SK-N-SH (cell line): ENCODE results near the gene LSM14B.

Experiments
- EZH2phosphoT487 ChIP-seq: fragments of 200-600 bp; sonication (generic); IDR thresholded peaks from 2 replicates; pipeline ENCODE4 v1.6.1; 2017; ENCODE audit warnings: low read depth, mixed run types, mild to moderate bottlenecking, antibody characterized with exemption, moderate library complexity, borderline replicate concordance
- GABPA ChIP-seq: IDR thresholded peaks from 2 replicates; pipeline ENCODE4 v1.4.0; 2012; ENCODE audit warnings: low read depth, mild to moderate bottlenecking
- NFIC ChIP-seq: IDR thresholded peaks from 2 replicates; pipeline ENCODE4 v1.4.0; 2012; ENCODE audit warnings: borderline replicate concordance
- NRF1 ChIP-seq: IDR thresholded peaks from 2 replicates; pipeline ENCODE4 v1.6.1; 2012; ENCODE audit warnings: low read depth, mild to moderate bottlenecking, low read length
- POLR2AphosphoS5 ChIP-seq: IDR thresholded peaks from 2 replicates; pipeline ENCODE4 v1.6.1; 2012; ENCODE audit warnings: low read depth, low read length
- RFX5 ChIP-seq: IDR thresholded peaks from 2 replicates; pipeline ENCODE4 v1.6.1; 2012; ENCODE audit warnings: mild to moderate bottlenecking, improper control_type of control experiment, low read length
- SMC3 ChIP-seq: IDR thresholded peaks from 2 replicates; pipeline ENCODE4 v1.6.1; 2012; ENCODE audit warnings: low read depth, low read length, improper control_type of control experiment
- TCF12 ChIP-seq: IDR thresholded peaks from 2 replicates; pipeline ENCODE4 v1.4.0; 2012
- TF ChIP-seq, protein P1 (sequence below): fragments of 150-350 bp; IDR thresholded peaks from 2 replicates; pipeline ENCODE4 v1.6.1; 2017; ENCODE audit warnings: antibody characterized with exemption, low read length, low read depth, borderline replicate concordance
- TF ChIP-seq, protein P2 (sequence below): fragments of 200-600 bp; sonication (generic); IDR thresholded peaks from 2 replicates; pipeline ENCODE4 v1.6.1; 2017; ENCODE audit warnings: antibody characterized with exemption, mild to moderate bottlenecking, moderate library complexity

DNA sequence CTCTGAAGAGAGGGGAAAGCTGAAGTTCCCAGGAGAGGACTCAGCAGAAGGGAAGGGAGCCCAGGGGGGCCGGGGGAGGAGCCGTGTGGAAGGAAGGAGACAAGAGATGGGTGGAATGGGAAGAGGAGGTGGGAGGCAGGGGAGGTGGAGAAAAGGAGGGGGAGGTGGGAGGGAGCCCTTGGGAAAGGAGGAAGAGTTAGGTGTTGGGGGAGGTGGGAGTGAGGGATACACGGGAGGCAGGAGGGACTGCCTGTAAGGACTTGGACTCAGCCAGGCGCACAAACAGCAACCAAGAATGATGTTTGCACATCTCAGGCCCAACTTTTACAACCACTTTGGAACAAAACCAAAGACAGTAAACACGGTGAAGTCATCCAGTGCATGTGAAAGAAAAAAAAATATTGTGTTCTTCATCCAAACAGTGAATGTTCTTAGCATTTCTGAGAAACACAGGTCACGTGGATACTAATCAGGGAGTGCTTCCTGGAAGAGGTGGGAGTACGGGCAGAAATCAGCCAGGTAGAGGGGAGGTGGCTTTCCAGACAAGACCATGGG, 17.4 kb upstream of the LSM14B start:
- TF ChIP-seq EZH2phosphoT487 (no peak), GABPA (no peak), RFX5 (no peak), SMC3 (no peak), POLR2AphosphoS5 (no peak), NFIC (no peak), NRF1 (no peak), TCF12 (no peak)
- TF ChIP-seq, protein P1, sequence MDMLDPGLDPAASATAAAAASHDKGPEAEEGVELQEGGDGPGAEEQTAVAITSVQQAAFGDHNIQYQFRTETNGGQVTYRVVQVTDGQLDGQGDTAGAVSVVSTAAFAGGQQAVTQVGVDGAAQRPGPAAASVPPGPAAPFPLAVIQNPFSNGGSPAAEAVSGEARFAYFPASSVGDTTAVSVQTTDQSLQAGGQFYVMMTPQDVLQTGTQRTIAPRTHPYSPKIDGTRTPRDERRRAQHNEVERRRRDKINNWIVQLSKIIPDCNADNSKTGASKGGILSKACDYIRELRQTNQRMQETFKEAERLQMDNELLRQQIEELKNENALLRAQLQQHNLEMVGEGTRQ = no peak
- TF ChIP-seq, protein P2, sequence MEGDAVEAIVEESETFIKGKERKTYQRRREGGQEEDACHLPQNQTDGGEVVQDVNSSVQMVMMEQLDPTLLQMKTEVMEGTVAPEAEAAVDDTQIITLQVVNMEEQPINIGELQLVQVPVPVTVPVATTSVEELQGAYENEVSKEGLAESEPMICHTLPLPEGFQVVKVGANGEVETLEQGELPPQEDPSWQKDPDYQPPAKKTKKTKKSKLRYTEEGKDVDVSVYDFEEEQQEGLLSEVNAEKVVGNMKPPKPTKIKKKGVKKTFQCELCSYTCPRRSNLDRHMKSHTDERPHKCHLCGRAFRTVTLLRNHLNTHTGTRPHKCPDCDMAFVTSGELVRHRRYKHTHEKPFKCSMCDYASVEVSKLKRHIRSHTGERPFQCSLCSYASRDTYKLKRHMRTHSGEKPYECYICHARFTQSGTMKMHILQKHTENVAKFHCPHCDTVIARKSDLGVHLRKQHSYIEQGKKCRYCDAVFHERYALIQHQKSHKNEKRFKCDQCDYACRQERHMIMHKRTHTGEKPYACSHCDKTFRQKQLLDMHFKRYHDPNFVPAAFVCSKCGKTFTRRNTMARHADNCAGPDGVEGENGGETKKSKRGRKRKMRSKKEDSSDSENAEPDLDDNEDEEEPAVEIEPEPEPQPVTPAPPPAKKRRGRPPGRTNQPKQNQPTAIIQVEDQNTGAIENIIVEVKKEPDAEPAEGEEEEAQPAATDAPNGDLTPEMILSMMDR = no peak
